ENCODE measurements around the gene PRCP. TPM values are rescaled to one million over a fixed set of nuclear protein-coding genes. Genes with fewer than 3 reads are reported as not detected.
A peak's percentile ranks its signal among the peaks of the same experiment; 100 is the strongest.

PRCP gene
- total and polyA plus RNA-seq, 2 donors (not counting 3 experiments of a cell fraction or from before 2014, with no cell fraction given), result 170 to 277 TPM

DNA sequence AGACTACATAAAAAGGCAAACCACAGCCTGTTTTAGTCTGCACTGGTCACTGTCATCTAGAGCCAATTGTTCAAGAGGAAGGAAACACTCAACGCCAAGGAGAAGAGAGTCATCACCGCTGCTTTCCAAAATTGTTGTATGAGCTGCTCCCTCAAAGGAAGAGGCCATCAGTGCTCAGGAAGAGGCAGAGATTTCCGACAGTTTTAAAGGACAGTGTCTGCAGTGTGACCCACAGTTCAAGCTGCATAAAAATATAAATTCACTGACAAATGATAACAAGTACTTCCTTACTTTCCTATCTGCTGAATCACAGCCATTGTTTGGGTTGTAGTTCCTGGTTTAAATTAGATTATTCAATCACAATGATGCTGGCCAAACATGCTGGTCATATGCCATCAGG is 16.4 kb downstream of the PRCP start:
- no peaks in the 10 kb centered on the region for H3K9me3 ChIP-seq (replicated peaks; ENCODE audit: control insufficient read depth, insufficient read depth, low read length)
- no peaks in the 10 kb centered on the region for H3K36me3 ChIP-seq (ENCODE audit: control insufficient read depth in 2 of 2, extremely low read depth in 1 of 2, insufficient read depth in 2 of 2, low read length in 2 of 2)
- peak overlapping the region; percentile 68 for H3K27ac ChIP-seq (ENCODE audit: insufficient read depth, low read depth, low read length)
- dilution Hi-C loops (cut with MboI; ENCODE audit: extremely low pct_ligation_motif_present, low sequenced_read_pairs) (no loop called here), intact Hi-C loops (cut with micrococcal nuclease) (loop anchor here (1.0 kb wide), 2 partner anchors 10 to 17 kb away; partner anchors contain the start of gene DDIAS)
- DNase-seq (ENCODE audit: low read depth, low spot score) (peak; percentile 94), FAIRE-seq (peak; percentile 94)
- H3K9me1 ChIP-seq (replicated peaks; ENCODE audit: control insufficient read depth, extremely low read depth, insufficient read depth, low read length), result no peaks in the 10 kb centered on the region
- no peak overlapping the region for H2AFZ ChIP-seq (ENCODE audit: low read depth, low read length)
- H3K9ac ChIP-seq (replicated peaks; ENCODE audit: extremely low read depth, insufficient read depth, low read length), result no peak overlapping the region
- no peaks in the 10 kb centered on the region for H3K27me3 ChIP-seq (ENCODE audit: control insufficient read depth in 2 of 2, insufficient read depth in 2 of 2, low read length in 2 of 2)
- peaks cover 18% of the 10 kb centered on the region for H3K79me2 ChIP-seq (ENCODE audit: control insufficient read depth, insufficient read depth, low read length)
- POLR2A ChIA-PET, result interaction anchor here (1.3 to 1.4 kb wide), 2 partner anchors 10 to 16 kb away, joined by 3 to 5 read pairs; partner anchors contain the start of gene PRCP
- no peak overlapping the region for H3K4me3 ChIP-seq (replicated peaks in 1 of 3; ENCODE audit: insufficient read depth in 1 of 3, low read depth in 1 of 3, low read length in 3 of 3)
- TF ChIP-seq FOS (IDR thresholded peaks at IDR 0.05; ENCODE audit: borderline replicate concordance, insufficient read depth, low read length) (peak; percentile 94), GATA2 (IDR thresholded peaks at IDR 0.05; ENCODE audit: insufficient read depth, insufficient read length, low read depth, low read length) (peak; percentile 96), POLR2A (IDR thresholded peaks at IDR 0.05; ENCODE audit: low read depth, low read length) (peak; percentile 66), POLR2AphosphoS5 (IDR thresholded peaks at IDR 0.05; ENCODE audit: insufficient read depth, low read depth, low read length) (peak; percentile 94), EZH2 (IDR thresholded peaks at IDR 0.05; ENCODE audit: borderline replicate concordance, low read depth, low read length, severe bottlenecking) (no peak), JUN (IDR thresholded peaks at IDR 0.05; ENCODE audit: borderline replicate concordance, insufficient read depth, insufficient read length, low read depth) (peak; percentile 48)
- TF ChIP-seq, protein P1, sequence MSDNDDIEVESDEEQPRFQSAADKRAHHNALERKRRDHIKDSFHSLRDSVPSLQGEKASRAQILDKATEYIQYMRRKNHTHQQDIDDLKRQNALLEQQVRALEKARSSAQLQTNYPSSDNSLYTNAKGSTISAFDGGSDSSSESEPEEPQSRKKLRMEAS (IDR thresholded peaks at IDR 0.05; ENCODE audit: insufficient read depth, insufficient read length), result no peak
- CTCF ChIA-PET, result interaction anchor here (1.2 to 3.9 kb wide), 4 partner anchors 12 to 108 kb away, joined by 4 to 42 read pairs (median 15); partner anchors contain the start of genes DDIAS and PRCP
- peak overlapping the region; percentile 12 for H3K4me2 ChIP-seq (ENCODE audit: insufficient read depth, low read length)
- H3K4me1 ChIP-seq (ENCODE audit: control insufficient read depth, extremely low read depth, insufficient read depth, low read length), result peaks cover 38% of the 10 kb centered on the region
- BruUV-seq (replicated peaks), result no TSS peak
- no peaks in the 10 kb centered on the region for H4K20me1 ChIP-seq (replicated peaks; ENCODE audit: control insufficient read depth, extremely low read depth, insufficient read depth, low read length)

Data from endothelial cell of umbilical vein (primary cell).